K562 (cell line): ENCODE data around the gene TNNT1. TPM values are rescaled to one million over a fixed set of nuclear protein-coding genes. Genes with fewer than 3 reads are reported as not detected.

Experiments used
- ARID1B ChIP-seq: fragments of 450-650 bp; IDR thresholded peaks from 2 replicates; pipeline ENCODE4 v1.6.1; 2016; ENCODE audit warnings: antibody characterized with exemption, mild to moderate bottlenecking, inconsistent platforms
- FOXP4 ChIP-seq: sonication (generic); formaldehyde crosslinking; IDR thresholded peaks from 2 replicates; pipeline ENCODE4 v1.8.0; 2022; ENCODE audit warnings: mild to moderate bottlenecking, missing genetic modification reagents, borderline replicate concordance
- HMG20A ChIP-seq: fragments of 450-650 bp; formaldehyde crosslinking; conservative IDR thresholded peaks from 2 replicates; pipeline ENCODE4 v1.4.0; 2020; ENCODE audit warnings: mild to moderate bottlenecking, mixed read lengths
- HMG20B ChIP-seq: fragments of 250-450 bp; sonication (Bioruptor Pico); IDR thresholded peaks from 2 replicates; pipeline ENCODE4 v1.5.0; 2021; ENCODE audit warnings: mild to moderate bottlenecking
- MITF ChIP-seq: IDR thresholded peaks from 2 replicates; pipeline ENCODE4 v1.6.1; 2014; ENCODE audit warnings: antibody characterized with exemption
- NFIC ChIP-seq: fragments of 450-650 bp; IDR thresholded peaks from 2 replicates; pipeline ENCODE4 v1.6.1; 2017; ENCODE audit warnings: mild to moderate bottlenecking, inconsistent platforms
- RBFOX2 ChIP-seq: fragments of 200-400 bp; formaldehyde crosslinking; IDR thresholded peaks from 2 replicates; pipeline ENCODE4 v1.6.1; 2017; ENCODE audit warnings: low read depth, mild to moderate bottlenecking, low read length, moderate library complexity
- RFX1 ChIP-seq: fragments of 450-650 bp; IDR thresholded peaks from 2 replicates; pipeline ENCODE4 v1.6.1; 2016; ENCODE audit warnings: mild to moderate bottlenecking, moderate library complexity
- SAFB ChIP-seq: fragments of 200-400 bp; formaldehyde crosslinking; IDR thresholded peaks from 2 replicates; pipeline ENCODE4 v1.6.1; 2017; ENCODE audit warnings: low read depth, low read length, borderline replicate concordance
- SRF ChIP-seq, 2 experiments: fragments of 250-450, 450-650 bp in 1 of 2; sonication (Bioruptor Pico) in 1 of 2; sonication (generic) in 1 of 2; formaldehyde crosslinking; IDR thresholded peaks; 2 replicates each; pipeline versions ENCODE4 v1.5.0 to v1.5.1; 2020 to 2022; ENCODE audit warnings: mild to moderate bottlenecking in 1 of 2, missing genetic modification reagents in 1 of 2
- TAF9B ChIP-seq: fragments of 450-650 bp; IDR thresholded peaks from 2 replicates; pipeline ENCODE4 v1.6.1; 2018; ENCODE audit warnings: mild to moderate bottlenecking; ENCODE audit not compliant: partially characterized antibody
- U2AF2 ChIP-seq: fragments of 200-400 bp; formaldehyde crosslinking; optimal IDR thresholded peaks from 2 replicates; pipeline ENCODE3; 2017; ENCODE audit warnings: low read depth, mild to moderate bottlenecking, low read length
- ZBTB43 ChIP-seq: sonication (generic); formaldehyde crosslinking; IDR thresholded peaks from 2 replicates; pipeline ENCODE4 v1.8.0; 2023; ENCODE audit warnings: mild to moderate bottlenecking, missing genetic modification reagents
- ZNF3 ChIP-seq: fragments of 250-450 bp; sonication (Bioruptor Pico); IDR thresholded peaks from 2 replicates; pipeline ENCODE4 v1.5.0; 2021; ENCODE audit warnings: mild to moderate bottlenecking, moderate library complexity
- polyA plus RNA-seq, 8 experiments: library from polyadenylated mRNA; depleted of rRNA in 4 of 8; stranded (reverse) in 5 of 8; unstranded in 3 of 8; fragments of >200 nt; fragmentation: Nextera tagmentation in 2 of 8; fragmentation: Illumina TruSeq in 1 of 8; extraction: Ambion mirVana in 2 of 8; extraction: Trizol in 1 of 8; gene quantifications; 2 replicates each; pipeline versions ENCODE4 v1.2.1 to v1.2.3, GENCODE V29; 2011 to 2014; ENCODE audit warnings: inconsistent platforms in 1 of 8, missing spikeins in 1 of 8
- total RNA-seq, 7 experiments: library from RNA; depleted of rRNA in 6 of 7; stranded (reverse); fragments of >200 nt in 6 of 7; fragmentation: Illumina TruSeq in 2 of 7; extraction: Trizol in 2 of 7; gene quantifications; 2 replicates each; pipeline versions ENCODE4 v1.2.1 to v1.2.3, GENCODE V29; 2011 to 2021; ENCODE audit warnings: low replicate concordance in 1 of 7
- TF ChIP-seq, protein P1 (sequence below): fragments of 450-650 bp; IDR thresholded peaks from 2 replicates; pipeline ENCODE4 v1.6.1; 2017; ENCODE audit warnings: mild to moderate bottlenecking, moderate library complexity
- TF ChIP-seq, protein P2 (sequence below): fragments of 450-650 bp; IDR thresholded peaks from 2 replicates; pipeline ENCODE4 v1.6.1; 2017; ENCODE audit warnings: antibody characterized with exemption, mild to moderate bottlenecking

Gene TNNT1
- total and polyA plus RNA-seq, 9 of the 15 experiments (the other 6 are each of a cell fraction or from before 2014, with no cell fraction given): 31.8 to 390 (median 227) TPM

DNA sequence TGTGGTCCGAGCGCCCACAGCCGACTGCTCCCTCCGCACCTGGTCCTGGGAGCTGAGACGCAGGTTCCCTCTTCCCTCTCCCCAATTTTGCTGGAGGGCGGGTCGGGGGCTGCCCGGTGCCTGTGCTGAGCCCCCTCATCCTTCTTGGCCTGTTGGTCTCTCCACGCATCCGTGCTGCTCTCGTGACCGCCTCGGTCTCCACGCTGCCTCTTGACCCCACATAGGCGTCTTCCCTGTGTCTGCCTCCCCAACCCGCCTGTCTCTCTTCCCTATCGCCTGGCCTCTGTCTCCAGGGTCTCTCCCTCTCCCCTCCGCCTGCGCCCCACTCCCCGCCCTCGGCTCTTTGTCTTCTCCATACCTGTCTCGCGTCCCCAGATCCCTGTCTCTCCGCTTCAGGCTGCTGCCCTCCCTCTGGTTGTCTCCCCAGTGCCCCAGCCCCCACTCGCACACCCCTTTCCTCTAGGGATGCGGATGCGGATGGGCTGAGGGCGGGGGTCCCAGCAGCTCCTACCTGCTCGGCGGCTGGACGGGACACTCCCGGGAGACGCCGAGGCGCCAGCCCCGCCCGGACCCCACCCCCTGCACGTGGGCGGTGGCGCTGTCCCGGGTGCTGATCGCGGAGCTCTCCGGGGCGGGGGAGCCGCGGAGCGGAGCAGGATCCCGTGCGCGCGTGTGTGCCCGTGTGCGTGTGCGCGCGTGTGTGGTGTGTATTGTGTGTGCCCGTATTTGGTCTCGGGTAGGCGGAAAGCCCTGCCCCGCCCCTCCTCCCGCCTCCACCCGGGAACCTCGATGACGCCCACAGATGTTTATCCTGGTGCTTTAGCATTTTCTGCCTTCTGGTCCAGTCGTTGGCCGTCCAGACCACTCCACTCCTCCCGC lies 30.8 kb upstream of the TNNT1 start, which contains the start of gene SYT5 (continued):
- TF ChIP-seq SRF (CRISPR knock-in tag; IDR thresholded peaks at IDR 0.05) (peak in 1 of 2 experiments; percentile 83; a peak in 2 of 4 replicates), HMG20B (CRISPR knock-in tag) (no peak), TAF9B (no peak), U2AF2 (no peak), NFIC (no peak), ZNF3 (CRISPR knock-in tag) (no peak), HMG20A (no peak), RFX1 (no peak), FOXP4 (CRISPR knock-in tag) (peak; percentile 93), MITF (peak; percentile 43; the same call in 1 of the 2 replicates), RBFOX2 (peak; percentile 23; the same call in 1 of the 2 replicates), ZBTB43 (CRISPR knock-in tag) (peak; percentile 94), SAFB (peak; percentile 78; the same call in 1 of the 2 replicates), ARID1B (no peak)
- TF ChIP-seq, protein P1, sequence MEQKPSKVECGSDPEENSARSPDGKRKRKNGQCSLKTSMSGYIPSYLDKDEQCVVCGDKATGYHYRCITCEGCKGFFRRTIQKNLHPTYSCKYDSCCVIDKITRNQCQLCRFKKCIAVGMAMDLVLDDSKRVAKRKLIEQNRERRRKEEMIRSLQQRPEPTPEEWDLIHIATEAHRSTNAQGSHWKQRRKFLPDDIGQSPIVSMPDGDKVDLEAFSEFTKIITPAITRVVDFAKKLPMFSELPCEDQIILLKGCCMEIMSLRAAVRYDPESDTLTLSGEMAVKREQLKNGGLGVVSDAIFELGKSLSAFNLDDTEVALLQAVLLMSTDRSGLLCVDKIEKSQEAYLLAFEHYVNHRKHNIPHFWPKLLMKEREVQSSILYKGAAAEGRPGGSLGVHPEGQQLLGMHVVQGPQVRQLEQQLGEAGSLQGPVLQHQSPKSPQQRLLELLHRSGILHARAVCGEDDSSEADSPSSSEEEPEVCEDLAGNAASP: no peak
- TF ChIP-seq, protein P2, sequence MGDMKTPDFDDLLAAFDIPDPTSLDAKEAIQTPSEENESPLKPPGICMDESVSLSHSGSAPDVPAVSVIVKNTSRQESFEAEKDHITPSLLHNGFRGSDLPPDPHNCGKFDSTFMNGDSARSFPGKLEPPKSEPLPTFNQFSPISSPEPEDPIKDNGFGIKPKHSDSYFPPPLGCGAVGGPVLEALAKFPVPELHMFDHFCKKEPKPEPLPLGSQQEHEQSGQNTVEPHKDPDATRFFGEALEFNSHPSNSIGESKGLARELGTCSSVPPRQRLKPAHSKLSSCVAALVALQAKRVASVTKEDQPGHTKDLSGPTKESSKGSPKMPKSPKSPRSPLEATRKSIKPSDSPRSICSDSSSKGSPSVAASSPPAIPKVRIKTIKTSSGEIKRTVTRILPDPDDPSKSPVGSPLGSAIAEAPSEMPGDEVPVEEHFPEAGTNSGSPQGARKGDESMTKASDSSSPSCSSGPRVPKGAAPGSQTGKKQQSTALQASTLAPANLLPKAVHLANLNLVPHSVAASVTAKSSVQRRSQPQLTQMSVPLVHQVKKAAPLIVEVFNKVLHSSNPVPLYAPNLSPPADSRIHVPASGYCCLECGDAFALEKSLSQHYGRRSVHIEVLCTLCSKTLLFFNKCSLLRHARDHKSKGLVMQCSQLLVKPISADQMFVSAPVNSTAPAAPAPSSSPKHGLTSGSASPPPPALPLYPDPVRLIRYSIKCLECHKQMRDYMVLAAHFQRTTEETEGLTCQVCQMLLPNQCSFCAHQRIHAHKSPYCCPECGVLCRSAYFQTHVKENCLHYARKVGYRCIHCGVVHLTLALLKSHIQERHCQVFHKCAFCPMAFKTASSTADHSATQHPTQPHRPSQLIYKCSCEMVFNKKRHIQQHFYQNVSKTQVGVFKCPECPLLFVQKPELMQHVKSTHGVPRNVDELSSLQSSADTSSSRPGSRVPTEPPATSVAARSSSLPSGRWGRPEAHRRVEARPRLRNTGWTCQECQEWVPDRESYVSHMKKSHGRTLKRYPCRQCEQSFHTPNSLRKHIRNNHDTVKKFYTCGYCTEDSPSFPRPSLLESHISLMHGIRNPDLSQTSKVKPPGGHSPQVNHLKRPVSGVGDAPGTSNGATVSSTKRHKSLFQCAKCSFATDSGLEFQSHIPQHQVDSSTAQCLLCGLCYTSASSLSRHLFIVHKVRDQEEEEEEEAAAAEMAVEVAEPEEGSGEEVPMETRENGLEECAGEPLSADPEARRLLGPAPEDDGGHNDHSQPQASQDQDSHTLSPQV: no peak
